ENCODE results near the gene MRPL51.
"Not testable (repeated sequence)": the region's sequence is repeated elsewhere in the genome, so short reads cannot be mapped to it uniquely, and the experiment has no call there.

The MRPL51 gene

DNA sequence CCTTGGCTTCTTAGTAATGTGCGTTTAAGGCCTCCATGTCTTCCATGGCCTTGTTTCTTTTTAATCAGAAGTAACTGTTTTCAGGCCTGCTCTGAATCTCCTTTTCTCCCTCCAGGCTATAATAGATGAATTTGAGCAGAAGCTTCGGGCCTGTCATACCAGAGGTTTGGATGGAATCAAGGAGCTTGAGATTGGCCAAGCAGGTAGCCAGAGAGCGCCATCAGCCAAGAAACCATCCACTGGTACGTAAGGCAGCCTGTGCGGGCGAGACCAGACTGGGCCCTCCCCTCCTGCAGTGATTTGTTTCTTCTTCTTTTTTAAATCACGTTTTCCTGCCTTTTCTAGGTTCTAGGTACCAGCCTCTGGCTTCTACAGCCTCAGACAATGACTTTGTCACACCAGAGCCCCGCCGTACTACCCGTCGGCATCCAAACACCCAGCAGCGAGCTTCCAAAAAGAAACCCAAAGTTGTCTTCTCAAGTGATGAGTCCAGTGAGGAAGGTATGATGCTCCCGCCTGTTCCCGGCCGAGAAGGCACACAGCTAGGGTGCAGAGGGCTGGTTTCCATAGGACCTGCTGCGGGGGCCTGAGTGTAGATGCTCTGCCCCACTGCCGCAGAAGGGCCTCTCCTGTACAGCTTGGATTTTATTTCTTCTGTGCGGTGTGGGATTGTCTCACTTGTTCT lies 37.7 kb upstream of the MRPL51 start:
- DNase-seq: no peak

DNA sequence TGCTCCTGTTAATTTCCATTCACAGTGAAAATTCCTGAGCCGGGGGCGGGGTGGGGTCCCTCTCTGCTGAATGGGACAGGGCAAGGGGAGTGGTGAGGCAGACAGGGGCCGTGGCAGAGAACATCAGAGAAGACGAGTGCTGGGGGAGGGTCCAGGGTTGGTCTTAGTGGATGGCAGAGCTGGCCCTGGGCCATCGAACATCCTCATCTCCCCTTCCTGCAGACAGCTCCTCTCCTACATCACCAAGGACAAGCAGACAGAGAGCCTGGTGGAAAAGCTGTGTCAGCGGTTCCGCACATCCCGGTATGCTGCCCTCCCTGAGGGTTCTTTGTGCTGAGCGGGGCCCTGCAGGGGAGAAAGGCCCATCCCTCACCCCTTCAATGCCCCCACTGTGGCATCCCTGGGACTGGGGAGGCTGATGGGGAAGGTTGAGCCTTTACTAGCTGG lies 36.3 kb upstream of the MRPL51 start:
- DNase-seq: no peak

GRCh38 chr12:6528539-6529235 lies 35.6 kb upstream of the MRPL51 start:
- no peak for DNase-seq

- no peak for DNase-seq
Observed at GRCh38 chr12:6527711-6528110, 34.6 kb upstream of the MRPL51 start.

DNA sequence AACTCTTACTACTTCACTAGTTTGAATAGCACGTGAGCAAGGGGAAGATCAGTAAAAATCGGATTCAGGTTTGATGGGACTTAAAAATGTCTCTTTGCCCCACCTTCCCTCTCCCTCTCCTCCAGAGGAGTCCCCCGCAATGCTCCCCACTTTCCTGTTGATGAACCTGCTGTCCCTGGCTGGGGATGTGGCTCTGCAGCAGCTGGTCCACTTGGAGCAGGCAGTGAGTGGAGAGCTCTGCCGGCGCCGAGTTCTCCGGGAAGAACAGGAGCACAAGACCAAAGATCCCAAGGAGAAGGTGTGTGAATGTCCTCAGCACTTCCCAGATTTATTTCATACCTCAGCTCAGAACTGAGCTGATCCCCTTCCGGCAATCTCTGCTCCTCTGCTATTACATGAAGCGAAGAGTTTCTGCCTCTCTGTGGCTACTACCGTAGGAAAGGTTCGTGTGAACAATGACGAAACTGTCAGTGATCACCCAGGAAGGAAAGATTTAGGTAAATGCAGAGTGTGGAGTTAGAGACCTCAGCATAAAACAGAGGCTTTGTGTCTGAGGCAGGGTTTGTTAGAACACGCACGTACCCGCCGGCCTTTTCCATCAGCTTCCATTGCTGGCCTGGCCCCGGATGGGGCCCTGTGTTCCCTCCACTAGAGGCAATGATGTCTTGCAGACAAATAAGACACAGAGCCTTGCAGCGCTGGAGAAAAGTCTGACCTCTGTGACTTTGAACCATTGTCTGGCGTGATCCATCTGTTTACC lies 33.9 kb upstream of the MRPL51 start:
- DNase-seq: no peak

DNA sequence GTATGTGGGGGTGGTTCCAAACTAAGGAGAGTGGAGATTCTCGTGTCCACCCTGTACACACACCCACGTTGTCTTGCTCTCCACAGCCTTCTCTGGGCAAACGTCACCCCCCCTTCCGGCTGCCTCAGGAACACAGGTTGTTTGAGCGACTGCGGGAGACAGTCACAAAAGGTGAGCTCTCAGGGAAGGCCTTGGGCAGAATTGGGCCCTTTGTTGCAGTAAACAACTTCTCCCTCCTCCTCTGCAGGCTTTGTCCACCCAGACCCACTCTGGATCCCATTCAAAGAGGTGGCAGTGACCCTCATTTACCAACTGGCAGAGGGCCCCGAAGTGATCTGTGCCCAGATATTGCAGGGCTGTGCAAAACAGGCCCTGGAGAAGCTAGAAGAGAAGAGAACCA lies 33.1 kb upstream of the MRPL51 start:
- DNase-seq: no peak

GRCh38 chr12:6524648-6525047 lies 31.6 kb upstream of the MRPL51 start:
- no peak for DNase-seq

DNA sequence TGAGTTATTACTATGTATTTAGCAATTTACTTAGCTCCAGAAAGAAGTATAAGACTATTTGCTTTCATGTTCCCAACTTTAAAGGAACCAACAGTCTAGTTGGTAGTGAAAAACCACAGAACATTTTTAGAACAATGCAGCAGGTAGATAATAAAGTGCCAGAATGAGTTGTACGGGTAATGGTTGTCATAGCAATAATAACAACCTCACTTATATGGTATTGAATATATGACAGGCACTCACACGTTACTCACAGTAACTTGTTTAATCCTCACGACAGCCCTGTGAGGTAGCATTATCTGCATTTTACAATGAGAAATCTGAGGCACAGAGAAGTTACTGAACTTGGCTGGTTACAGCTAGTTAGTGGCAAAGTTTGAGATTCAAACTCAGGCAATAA lies 30.6 kb upstream of the MRPL51 start:
- no peak for DNase-seq

DNA sequence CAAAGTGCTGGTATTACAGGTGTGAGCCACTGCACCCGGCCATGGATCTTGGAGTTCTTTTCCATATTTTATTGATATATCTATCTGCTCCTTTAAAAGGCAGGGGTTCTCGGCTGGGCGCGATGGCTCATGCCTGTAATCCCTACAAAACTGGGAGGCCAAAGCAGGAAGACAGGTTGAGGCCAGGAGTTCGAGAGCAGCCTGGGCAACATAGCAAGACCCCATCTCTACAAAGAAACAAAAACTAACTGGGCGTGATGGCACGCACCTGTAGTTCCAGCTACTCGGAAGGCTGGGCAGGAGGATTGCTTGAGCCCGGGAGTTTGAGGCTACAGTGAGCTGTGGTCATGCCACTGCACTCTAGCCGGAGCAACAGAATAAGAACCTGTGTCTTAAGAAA lies 29.1 kb upstream of the MRPL51 start:
- no peak for DNase-seq

DNA sequence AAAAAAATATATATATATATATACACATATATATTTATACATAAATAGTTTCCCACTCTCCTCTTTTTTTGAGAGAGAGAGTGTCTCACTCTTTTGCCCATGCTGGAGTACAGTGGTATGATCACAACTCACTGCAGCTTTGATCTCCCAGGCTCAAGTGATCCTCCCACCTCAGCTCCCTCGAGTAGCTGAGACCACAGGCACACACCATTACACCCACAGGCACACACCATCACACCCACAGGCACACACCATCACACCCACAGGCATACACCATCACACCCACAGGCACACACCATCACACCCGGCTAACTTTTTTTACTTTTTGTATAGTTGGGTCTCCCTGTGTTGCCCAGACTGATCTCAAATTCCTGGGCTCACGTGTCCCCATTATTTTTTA lies 27.1 kb upstream of the MRPL51 start:
- DNase-seq: no peak

GRCh38 chr12:6508087-6508486 lies 15.0 kb upstream of the MRPL51 start:
- DNase-seq: no peak

DNA sequence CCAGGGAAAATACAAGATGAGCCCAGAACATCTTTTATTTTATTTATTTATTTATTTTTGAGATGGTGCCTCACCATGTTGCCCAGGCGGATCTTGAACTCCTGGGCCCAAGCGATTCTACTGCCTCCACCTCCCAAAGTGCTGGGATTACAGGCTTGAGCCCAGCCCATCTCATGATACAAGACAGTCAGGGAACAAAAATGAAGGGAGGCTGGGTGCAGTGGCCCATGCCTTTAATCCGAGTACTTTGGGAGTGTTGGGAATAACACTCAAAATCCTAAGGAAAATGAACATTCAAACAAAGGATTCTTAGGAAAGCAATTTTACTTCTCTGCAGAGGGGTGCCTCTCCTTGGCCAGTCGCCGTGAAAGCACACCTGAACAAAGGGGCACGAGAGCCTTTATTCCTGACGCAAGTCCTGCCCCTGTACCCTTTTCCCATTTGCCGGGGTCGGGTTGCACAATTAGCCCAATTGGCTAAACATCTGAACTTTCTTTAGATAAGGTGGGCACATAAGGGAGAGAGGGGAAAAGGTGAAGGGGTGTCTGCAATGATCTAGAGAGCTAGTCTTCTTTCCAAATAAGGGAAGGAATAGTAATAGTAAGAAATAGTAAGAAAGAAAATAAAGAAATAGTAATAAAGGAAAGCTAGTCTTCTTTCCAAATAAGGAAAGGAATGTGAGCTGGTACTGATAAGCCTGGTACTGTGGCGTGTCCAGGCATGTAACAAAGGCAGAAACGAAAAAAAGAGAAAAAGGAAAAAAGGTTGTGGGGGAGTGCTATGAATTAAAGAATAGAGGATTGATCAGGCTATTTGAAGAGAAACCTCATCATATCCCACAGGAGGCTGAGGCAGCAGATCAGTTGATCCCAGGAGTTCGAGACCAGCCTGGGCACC lies 14.3 kb upstream of the MRPL51 start:
- DNase-seq: no peak

- no peak for DNase-seq
Observed at GRCh38 chr12:6500466-6500865, 7.4 kb upstream of the MRPL51 start.

DNA sequence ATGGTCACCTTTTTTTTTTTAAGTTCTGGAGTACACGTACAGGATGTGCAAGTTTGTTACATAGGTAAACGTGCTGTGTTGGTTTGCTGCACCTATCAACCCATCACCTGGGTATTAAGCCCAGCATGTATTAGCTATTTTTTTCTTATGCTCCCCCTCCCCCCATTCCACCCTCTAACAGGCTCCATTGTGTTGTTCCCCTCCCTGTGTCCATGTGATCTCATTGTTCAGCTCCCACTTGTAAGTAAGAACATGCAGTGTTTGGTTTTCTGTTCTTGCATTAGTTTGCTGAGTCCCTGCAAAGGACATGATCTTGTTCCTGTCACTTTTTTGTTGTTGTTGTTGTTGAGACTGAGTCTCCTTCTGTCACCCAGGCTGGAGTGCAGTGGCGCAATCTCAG lies 4.2 kb upstream of the MRPL51 start:
- DNase-seq: not testable (repeated sequence)

DNA sequence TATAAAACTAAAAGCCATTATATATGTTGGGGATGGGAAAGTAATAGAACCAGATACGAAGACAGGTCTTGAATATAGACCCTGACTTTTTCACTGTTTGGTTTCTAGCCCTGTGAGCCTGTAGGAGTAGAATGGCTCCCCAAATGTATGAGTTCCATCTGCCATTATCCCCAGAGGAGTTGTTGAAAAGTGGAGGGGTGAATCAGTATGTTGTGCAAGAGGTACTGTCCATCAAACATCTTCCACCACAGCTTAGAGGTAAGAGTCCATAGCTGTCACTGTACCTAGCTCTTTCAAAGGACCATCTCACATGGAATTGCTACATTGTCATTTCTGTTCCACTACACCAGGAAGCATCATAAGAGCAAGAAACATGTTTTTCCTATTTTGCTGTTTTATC lies 1.9 kb upstream of the MRPL51 start:
- no peak for DNase-seq

- DNase-seq: no peak
Observed at GRCh38 chr12:6494258-6494743, 1.2 kb upstream of the MRPL51 start.

- DNase-seq: peak; percentile 67
Observed at GRCh38 chr12:6493497-6494257, 615 bp upstream of the MRPL51 start, which contains the start of gene NCAPD2. TSS of gene NCAPD2 (plus strand) at chr12:6494102. CDS start at chr12:6495099, 997 bp downstream.

- not testable (repeated sequence) for DNase-seq
Observed at GRCh38 chr12:6490673-6491072, 2.4 kb downstream of the MRPL51 start.

DNA sequence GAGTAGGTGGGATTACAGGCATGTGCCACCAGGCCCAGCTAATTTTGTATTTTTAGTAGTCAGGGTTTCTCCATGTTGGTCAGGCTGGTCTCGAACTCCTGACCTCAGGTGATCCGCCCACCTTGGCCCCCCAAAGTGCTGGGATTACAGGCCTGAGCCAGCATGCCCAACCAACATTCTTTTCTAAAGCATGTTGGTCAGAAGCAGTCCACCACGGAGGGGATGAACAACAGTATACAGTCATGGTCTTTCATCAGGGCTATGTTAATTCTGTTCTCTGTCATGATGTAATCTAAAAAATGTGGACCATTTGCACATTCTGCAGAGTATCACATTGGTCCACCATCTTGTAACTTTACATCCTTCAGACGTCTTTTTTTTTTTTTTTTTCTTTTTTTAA lies 3.6 kb downstream of the MRPL51 start:
- DNase-seq: no peak

DNA sequence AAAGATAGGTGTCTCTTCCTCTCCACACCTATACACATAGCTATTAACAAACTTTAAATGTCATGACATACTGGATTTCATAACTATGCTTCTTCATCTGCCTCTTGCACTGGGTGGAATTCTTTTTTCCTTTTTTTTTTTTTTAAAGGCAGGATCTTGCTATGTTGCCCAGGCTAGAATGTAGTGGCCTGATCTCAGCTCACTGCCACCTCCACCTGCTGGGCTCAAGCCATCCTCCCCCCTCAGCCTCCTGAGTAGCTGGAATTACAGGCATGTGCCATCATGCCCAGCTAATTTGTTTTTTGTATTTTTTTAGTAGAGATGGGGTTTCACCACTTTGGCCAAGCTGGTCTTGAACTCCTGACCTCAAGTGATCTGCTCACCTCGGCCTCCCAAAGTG lies 4.8 kb downstream of the MRPL51 start:
- DNase-seq: no peak

- no peak for DNase-seq
Observed at GRCh38 chr12:6478416-6478815, 14.6 kb downstream of the MRPL51 start.

Measured in SHP77 treated with DMSO at 0.1 percent for 48 hours (cell line).